Measurements from ENCODE around the gene HRCT1. TPM values are rescaled to one million over a fixed set of nuclear protein-coding genes. Genes with fewer than 3 reads are reported as not detected.

The HRCT1 gene
- total RNA-seq, 4 donors from 2014 or later = 9.1 to 32.6 (median 17.2) TPM

DNA sequence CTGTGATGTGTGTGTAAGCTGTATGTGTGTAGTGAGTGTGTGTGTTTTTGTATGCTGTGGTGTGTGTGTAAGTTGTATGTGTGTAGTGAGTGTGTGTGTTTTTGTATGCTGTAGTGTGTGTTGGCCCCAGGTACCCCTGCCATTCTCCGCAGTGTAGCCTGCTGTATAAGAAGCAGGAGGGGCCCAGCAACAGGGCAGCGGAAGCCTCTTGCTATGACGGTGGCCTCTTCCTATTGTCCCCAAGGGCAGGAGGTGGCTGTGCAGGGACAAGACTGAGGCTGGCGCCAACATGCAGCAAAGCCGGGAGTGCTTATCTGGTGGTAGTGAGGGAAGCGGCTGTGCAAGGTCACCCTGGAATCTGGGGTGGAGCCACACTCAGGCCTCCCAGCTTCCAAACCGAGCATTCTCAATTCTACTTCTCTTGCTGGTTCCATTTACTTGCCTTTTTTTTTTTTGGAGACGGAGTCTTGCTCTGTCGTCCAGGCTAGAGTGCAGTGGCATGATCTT is 8.4 kb downstream of the HRCT1 start:
- TF ChIP-seq POLR2A (IDR thresholded peaks at IDR 0.05) = peak in 1 of 2 donors; percentile 32
- TF ChIP-seq, protein P1, sequence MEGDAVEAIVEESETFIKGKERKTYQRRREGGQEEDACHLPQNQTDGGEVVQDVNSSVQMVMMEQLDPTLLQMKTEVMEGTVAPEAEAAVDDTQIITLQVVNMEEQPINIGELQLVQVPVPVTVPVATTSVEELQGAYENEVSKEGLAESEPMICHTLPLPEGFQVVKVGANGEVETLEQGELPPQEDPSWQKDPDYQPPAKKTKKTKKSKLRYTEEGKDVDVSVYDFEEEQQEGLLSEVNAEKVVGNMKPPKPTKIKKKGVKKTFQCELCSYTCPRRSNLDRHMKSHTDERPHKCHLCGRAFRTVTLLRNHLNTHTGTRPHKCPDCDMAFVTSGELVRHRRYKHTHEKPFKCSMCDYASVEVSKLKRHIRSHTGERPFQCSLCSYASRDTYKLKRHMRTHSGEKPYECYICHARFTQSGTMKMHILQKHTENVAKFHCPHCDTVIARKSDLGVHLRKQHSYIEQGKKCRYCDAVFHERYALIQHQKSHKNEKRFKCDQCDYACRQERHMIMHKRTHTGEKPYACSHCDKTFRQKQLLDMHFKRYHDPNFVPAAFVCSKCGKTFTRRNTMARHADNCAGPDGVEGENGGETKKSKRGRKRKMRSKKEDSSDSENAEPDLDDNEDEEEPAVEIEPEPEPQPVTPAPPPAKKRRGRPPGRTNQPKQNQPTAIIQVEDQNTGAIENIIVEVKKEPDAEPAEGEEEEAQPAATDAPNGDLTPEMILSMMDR (IDR thresholded peaks at IDR 0.05) = no peak
- Histone ChIP-seq H3K27ac (peak overlapping the region; percentile 31 to 80 (median 60)), H3K9me3 (no peaks in the 10 kb centered on the region), H3K4me1 (peaks cover 0 to 75% (median 15%) of the 10 kb centered on the region in 4 donors), H3K27me3 (no peaks in the 10 kb centered on the region), H3K4me3 (no peak overlapping the region), H3K36me3 (no peaks in the 10 kb centered on the region)
- peak in 2 of 3 donors; percentile 76 to 79 for DNase-seq

DNA sequence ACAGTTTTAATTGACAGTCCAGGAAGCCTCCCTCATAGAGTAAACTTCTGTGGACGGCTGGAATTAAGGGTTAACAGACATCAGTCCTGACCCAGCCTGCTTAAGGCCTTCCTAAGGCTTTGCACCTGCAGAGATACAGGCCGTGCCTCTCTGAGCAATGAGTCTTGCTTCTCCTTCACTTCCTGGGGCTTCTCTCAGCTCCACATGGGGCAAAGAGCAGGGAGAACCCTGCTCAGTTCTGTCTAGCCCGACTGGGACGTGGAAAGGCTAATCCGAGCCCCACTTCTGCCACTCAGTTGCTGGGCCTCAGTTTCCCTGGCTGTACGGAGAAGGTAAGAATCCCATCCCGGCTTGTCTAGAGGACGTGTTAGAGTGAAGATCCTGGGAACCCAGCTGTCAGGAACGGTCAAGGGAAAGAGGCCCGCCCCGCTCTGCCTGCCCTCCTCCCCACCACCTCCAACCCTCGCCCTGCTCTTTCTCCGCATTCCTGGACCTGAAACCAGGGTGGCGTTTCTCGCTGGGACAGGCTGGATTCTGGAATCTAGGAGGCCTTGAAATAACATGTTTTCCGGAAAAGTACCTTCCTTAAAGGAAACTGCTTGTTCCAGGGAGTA is 9.8 kb downstream of the HRCT1 start:
- peak in 2 of 3 donors; percentile 48 to 60 for DNase-seq
- no peaks in the 10 kb centered on the region for H3K36me3 ChIP-seq
- H3K4me1 ChIP-seq = peaks cover 0 to 75% (median 4%) of the 10 kb centered on the region in 4 donors

DNA sequence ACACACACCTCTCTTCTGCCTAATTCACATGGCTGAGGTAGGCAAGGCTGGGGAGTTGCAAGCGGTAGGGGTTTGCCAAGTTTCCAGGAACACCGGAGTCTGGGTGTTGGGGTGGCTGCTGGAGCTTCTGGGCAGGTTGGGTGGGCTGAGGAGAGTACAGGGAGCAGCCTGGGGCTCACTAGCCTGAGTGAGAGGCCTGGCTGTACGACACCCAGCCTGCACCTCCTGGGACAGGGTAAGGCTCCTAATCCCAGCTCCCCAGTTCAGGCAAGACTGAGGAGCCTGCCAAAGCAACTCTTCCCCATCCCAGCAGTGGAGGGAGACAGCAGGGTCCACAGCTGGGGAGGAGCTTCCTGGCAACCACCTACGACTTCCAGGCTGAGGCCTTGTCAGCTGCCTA is 11.3 kb downstream of the HRCT1 start:
- no peak overlapping the region for H3K4me3 ChIP-seq
- no peak for DNase-seq
- TF ChIP-seq, protein P1 (IDR thresholded peaks at IDR 0.05) = no peak
- TF ChIP-seq POLR2A (IDR thresholded peaks at IDR 0.05) = no peak
- no peaks in the 10 kb centered on the region for H3K27me3 ChIP-seq
- H3K4me1 ChIP-seq = peaks cover 0 to 67% (median 4%) of the 10 kb centered on the region in 4 donors
- H3K27ac ChIP-seq = peak overlapping the region in 1 of 4 donors; percentile 60
- H3K9me3 ChIP-seq = no peaks in the 10 kb centered on the region
- H3K36me3 ChIP-seq = no peaks in the 10 kb centered on the region

More for the DNA sequence above, 9.8 kb downstream of the HRCT1 start:
- Histone ChIP-seq H3K27ac (peak overlapping the region in 3 of 4 donors; percentile 68 to 75 (median 75)), H3K9me3 (no peaks in the 10 kb centered on the region), H3K27me3 (no peaks in the 10 kb centered on the region), H3K4me3 (no peak overlapping the region)
- TF ChIP-seq, protein P1 (IDR thresholded peaks at IDR 0.05) = no peak
- TF ChIP-seq POLR2A (IDR thresholded peaks at IDR 0.05) = no peak

DNA sequence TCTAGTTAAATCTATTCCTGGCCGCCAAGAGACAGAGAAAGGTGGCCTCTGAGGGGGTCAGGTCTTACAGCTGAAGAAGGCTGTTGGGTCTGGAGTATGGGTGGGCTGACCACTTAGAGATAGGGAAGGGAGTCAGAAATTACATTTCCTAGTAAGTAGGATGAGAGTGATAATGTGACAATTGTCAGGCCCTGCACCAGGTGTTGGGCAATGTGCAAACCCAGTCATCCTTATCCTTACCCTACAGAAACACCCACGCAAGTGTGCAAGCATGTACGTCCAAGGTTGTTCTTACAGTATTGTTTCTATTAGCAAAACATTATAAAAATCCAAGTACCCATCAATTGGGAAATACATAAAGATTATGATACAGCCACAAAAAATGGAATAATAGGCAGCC is 12.8 kb downstream of the HRCT1 start:
- TF ChIP-seq, protein P1 (IDR thresholded peaks at IDR 0.05) = no peak
- no peak for TF ChIP-seq POLR2A (IDR thresholded peaks at IDR 0.05)
- Histone ChIP-seq H3K4me1 (peaks cover 0 to 72% (median 4%) of the 10 kb centered on the region in 4 donors), H3K27me3 (no peaks in the 10 kb centered on the region), H3K9me3 (no peaks in the 10 kb centered on the region), H3K36me3 (no peaks in the 10 kb centered on the region), H3K27ac (peak overlapping the region in 3 of 4 donors; percentile 40 to 81 (median 58)), H3K4me3 (no peak overlapping the region)
- no peak for DNase-seq

DNA sequence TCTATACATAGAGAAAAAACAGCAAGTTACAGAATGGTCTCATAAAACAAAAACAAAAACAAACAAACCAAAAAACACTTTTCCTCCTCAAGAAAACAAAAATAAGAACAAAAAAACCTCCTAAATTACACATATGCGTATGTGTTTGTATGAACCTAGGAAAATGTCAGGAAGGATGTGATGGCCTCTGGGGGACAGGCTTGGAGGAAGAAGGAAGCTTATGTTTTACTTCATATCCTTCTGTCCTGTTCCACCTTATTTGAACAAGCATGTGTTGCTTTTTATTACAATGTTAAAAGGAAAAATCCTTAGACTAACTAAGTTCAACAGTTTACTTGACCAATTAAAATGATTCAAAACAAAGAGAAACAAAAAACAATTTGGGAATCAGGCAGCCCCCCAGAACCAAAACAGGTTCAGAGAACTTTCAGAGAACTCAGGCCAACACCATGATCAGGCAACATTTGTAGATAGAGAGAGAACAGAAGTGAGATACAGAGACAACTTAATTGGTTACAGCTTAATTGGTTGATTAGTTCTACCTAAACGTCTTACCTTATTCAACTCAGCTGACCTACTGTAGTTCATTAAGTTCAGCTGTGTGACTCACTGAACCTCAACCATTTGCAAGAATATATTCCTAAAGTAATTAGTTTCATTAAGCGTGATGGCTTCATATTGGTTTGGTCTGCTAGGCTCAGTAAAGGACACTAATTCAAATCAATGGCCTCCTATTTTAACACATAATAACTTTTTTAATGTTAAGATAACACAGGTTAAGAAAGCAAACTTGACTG is 13.4 kb downstream of the HRCT1 start:
- no peak for DNase-seq
- H3K27ac ChIP-seq = peak overlapping the region in 3 of 4 donors; percentile 40 to 81 (median 58)
- no peaks in the 10 kb centered on the region for H3K9me3 ChIP-seq
- no peak overlapping the region for H3K4me3 ChIP-seq
- TF ChIP-seq POLR2A (IDR thresholded peaks at IDR 0.05) = no peak
- TF ChIP-seq, protein P1 (IDR thresholded peaks at IDR 0.05) = no peak
- H3K27me3 ChIP-seq = no peaks in the 10 kb centered on the region
- no peaks in the 10 kb centered on the region for H3K36me3 ChIP-seq
- peaks cover 0 to 75% (median 4%) of the 10 kb centered on the region in 4 donors for H3K4me1 ChIP-seq

Data from Peyer's patch (tissue), 4 donors.